Measurements from ENCODE around the gene USP9X. TPM values are rescaled to one million over a fixed set of nuclear protein-coding genes. Genes with fewer than 3 reads are reported as not detected.
A peak's percentile ranks its signal among the peaks of the same experiment; 100 is the strongest.
"Not testable (repeated sequence)": the region's sequence is repeated elsewhere in the genome, so short reads cannot be mapped to it uniquely, and the experiment has no call there.

Gene USP9X
- total RNA-seq, 1 donor from 2014 or later, result 50.4 TPM

- H3K4me3 Mint-ChIP-seq, result no peak overlapping the region
- DNase-seq (ENCODE audit: low spot score), result no peak
- H3K36me3 Mint-ChIP-seq (ENCODE audit: low read depth), result peaks cover 16% of the 10 kb centered on the region
- H3K4me1 Mint-ChIP-seq (ENCODE audit: low read depth), result peaks cover 6% of the 10 kb centered on the region
- no peaks in the 10 kb centered on the region for H3K9me3 Mint-ChIP-seq
- no peak overlapping the region for H3K27ac Mint-ChIP-seq
- no peaks in the 10 kb centered on the region for H3K27me3 Mint-ChIP-seq (ENCODE audit: insufficient read depth)
- intact Hi-C loops (cut with micrococcal nuclease), result no loop called here
These were observed 60.8 kb downstream of the USP9X start for GRCh38 chrX:41145920-41146608.

- no peaks in the 10 kb centered on the region for H3K27me3 Mint-ChIP-seq (ENCODE audit: insufficient read depth)
- H3K27ac Mint-ChIP-seq, result no peak overlapping the region
- no peaks in the 10 kb centered on the region for H3K9me3 Mint-ChIP-seq
- intact Hi-C loops (cut with micrococcal nuclease), result no loop called here
- H3K36me3 Mint-ChIP-seq (ENCODE audit: low read depth), result peaks cover 19% of the 10 kb centered on the region
- peaks cover 6% of the 10 kb centered on the region for H3K4me1 Mint-ChIP-seq (ENCODE audit: low read depth)
- H3K4me3 Mint-ChIP-seq, result no peak overlapping the region
- DNase-seq (ENCODE audit: low spot score), result no peak
These were observed 63.3 kb downstream of the USP9X start for GRCh38 chrX:41148553-41148952.

- Mint-ChIP-seq H3K27me3 (ENCODE audit: insufficient read depth) (no peaks in the 10 kb centered on the region), H3K36me3 (ENCODE audit: low read depth) (peaks cover 26% of the 10 kb centered on the region), H3K27ac (no peak overlapping the region), H3K9me3 (no peaks in the 10 kb centered on the region), H3K4me3 (no peak overlapping the region), H3K4me1 (ENCODE audit: low read depth) (peaks cover 6% of the 10 kb centered on the region)
- intact Hi-C loops (cut with micrococcal nuclease), result no loop called here
- DNase-seq (ENCODE audit: low spot score), result no peak
These were observed 64.8 kb downstream of the USP9X start for GRCh38 chrX:41150043-41150442.

GRCh38 chrX:41151726-41152125 is 66.5 kb downstream of the USP9X start:
- H3K27me3 Mint-ChIP-seq (ENCODE audit: insufficient read depth); DNase-seq (ENCODE audit: low spot score); H3K4me1 Mint-ChIP-seq (ENCODE audit: low read depth); H3K9me3 Mint-ChIP-seq; H3K27ac Mint-ChIP-seq; H3K4me3 Mint-ChIP-seq; intact Hi-C loops (cut with micrococcal nuclease): not testable (repeated sequence)
- peaks cover 23% of the 10 kb centered on the region for H3K36me3 Mint-ChIP-seq (ENCODE audit: low read depth)

DNA sequence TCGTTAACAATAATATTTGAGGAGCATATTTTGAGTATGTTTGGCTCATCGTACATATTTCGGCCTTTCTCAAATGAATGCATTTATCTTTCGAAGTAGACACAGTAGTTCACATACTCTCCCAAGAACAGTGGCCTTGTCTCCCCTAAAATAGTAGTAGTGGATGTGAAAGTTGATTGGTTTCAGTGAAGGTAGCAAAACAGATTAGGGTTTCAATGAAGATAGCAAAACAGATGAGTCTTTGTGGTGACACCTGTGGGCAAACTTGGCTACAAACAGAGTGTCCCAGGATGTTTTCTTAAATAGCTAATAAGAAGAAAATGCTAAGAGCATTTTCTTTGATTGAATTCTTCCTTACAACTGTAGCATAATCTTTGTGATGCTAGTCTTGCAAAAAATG is 67.0 kb downstream of the USP9X start:
- Mint-ChIP-seq H3K27ac (no peak overlapping the region), H3K4me3 (no peak overlapping the region), H3K27me3 (ENCODE audit: insufficient read depth) (no peaks in the 10 kb centered on the region), H3K4me1 (ENCODE audit: low read depth) (no peaks in the 10 kb centered on the region), H3K36me3 (ENCODE audit: low read depth) (peaks cover 20% of the 10 kb centered on the region), H3K9me3 (no peaks in the 10 kb centered on the region)
- intact Hi-C loops (cut with micrococcal nuclease), result no loop called here
- DNase-seq (ENCODE audit: low spot score), result no peak

DNA sequence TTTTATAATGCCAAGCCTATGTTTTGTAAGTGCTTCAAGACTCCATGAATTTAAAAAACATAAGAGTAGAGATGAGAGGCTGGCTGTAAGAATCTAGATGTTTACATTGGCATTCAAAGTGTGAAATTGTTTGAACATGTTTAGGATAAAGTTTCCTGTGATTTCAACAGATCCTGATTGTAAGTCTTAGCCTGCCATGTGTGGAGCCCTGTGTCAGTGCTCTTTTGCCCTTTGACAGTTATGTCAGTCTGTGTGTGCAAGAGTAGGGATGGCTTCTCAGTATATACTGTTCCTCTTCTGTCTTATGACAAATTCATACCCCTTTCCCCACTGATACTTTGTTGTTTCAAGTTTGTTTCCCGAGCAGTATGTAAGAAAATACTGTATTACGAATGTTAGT is 68.2 kb downstream of the USP9X start:
- DNase-seq (ENCODE audit: low spot score), result no peak
- Mint-ChIP-seq H3K36me3 (ENCODE audit: low read depth) (peaks cover 22% of the 10 kb centered on the region), H3K4me3 (no peak overlapping the region), H3K27ac (no peak overlapping the region), H3K27me3 (ENCODE audit: insufficient read depth) (no peaks in the 10 kb centered on the region), H3K9me3 (no peaks in the 10 kb centered on the region), H3K4me1 (ENCODE audit: low read depth) (no peaks in the 10 kb centered on the region)
- intact Hi-C loops (cut with micrococcal nuclease), result no loop called here

- intact Hi-C loops (cut with micrococcal nuclease), result no loop called here
- Mint-ChIP-seq H3K9me3 (no peaks in the 10 kb centered on the region), H3K27ac (no peak overlapping the region), H3K4me3 (no peak overlapping the region), H3K36me3 (ENCODE audit: low read depth) (peaks cover 19% of the 10 kb centered on the region), H3K4me1 (ENCODE audit: low read depth) (no peaks in the 10 kb centered on the region), H3K27me3 (ENCODE audit: insufficient read depth) (no peaks in the 10 kb centered on the region)
- DNase-seq (ENCODE audit: low spot score), result no peak
These were observed 68.7 kb downstream of the USP9X start for GRCh38 chrX:41153957-41154356.

- intact Hi-C loops (cut with micrococcal nuclease), result no loop called here
- H3K4me1 Mint-ChIP-seq (ENCODE audit: low read depth), result no peaks in the 10 kb centered on the region
- no peak overlapping the region for H3K4me3 Mint-ChIP-seq
- H3K27me3 Mint-ChIP-seq (ENCODE audit: insufficient read depth), result no peaks in the 10 kb centered on the region
- no peak overlapping the region for H3K27ac Mint-ChIP-seq
- no peaks in the 10 kb centered on the region for H3K9me3 Mint-ChIP-seq
- no peak for DNase-seq (ENCODE audit: low spot score)
- peaks cover 23% of the 10 kb centered on the region for H3K36me3 Mint-ChIP-seq (ENCODE audit: low read depth)
These were observed 79.2 kb downstream of the USP9X start for GRCh38 chrX:41164449-41164848.

- Mint-ChIP-seq H3K4me3 (no peak overlapping the region), H3K27ac (no peak overlapping the region), H3K27me3 (ENCODE audit: insufficient read depth) (no peaks in the 10 kb centered on the region), H3K9me3 (no peaks in the 10 kb centered on the region), H3K36me3 (ENCODE audit: low read depth) (peaks cover 28% of the 10 kb centered on the region), H3K4me1 (ENCODE audit: low read depth) (no peaks in the 10 kb centered on the region)
- intact Hi-C loops (cut with micrococcal nuclease), result no loop called here
- no peak for DNase-seq (ENCODE audit: low spot score)
These were observed 82.6 kb downstream of the USP9X start for GRCh38 chrX:41167888-41168287.

DNA sequence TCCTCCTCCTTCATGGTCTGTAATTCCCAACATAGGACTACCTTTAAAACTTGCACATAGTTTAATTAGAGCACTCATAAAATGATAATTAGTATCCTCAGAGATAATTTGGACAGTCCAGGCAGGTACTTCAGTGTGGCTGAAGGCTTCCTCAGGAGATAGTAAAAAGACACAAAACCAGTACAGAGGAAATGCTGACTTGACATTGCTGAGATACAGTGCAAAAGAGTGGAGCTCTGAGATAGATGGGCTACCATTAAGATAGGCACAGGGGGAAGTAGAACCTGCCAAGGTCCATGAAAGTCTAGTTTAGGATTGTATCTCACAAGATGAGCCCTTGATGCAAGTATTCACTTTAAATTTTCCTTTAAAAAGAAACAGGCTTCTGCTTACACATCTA is 91.0 kb downstream of the USP9X start:
- Mint-ChIP-seq H3K9me3 (no peaks in the 10 kb centered on the region), H3K27me3 (ENCODE audit: insufficient read depth) (no peaks in the 10 kb centered on the region), H3K36me3 (ENCODE audit: low read depth) (peaks cover 27% of the 10 kb centered on the region), H3K27ac (no peak overlapping the region), H3K4me1 (ENCODE audit: low read depth) (peaks cover 33% of the 10 kb centered on the region), H3K4me3 (no peak overlapping the region)
- intact Hi-C loops (cut with micrococcal nuclease), result no loop called here
- no peak for DNase-seq (ENCODE audit: low spot score)

DNA sequence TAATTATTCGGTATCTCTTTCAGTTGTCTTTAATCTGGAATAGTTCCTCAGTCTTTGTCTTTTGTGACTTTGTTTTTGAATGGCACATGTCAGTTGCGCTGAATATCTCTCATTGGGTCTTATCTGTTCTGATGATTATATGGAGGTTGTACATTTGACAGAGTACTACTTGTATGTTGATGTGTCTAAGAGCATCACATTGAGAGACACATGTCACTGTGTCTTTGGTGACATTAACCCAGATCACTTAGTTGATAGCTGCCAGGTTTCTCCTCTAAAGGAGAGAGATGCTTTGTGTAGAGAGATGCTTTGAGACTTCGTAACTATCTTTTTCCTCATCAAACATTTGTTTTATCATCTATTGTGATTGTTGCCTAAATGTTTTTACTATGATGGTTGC is 92.1 kb downstream of the USP9X start:
- Mint-ChIP-seq H3K4me3 (no peak overlapping the region), H3K27ac (no peak overlapping the region), H3K36me3 (ENCODE audit: low read depth) (peaks cover 26% of the 10 kb centered on the region), H3K4me1 (ENCODE audit: low read depth) (peaks cover 36% of the 10 kb centered on the region), H3K9me3 (no peaks in the 10 kb centered on the region), H3K27me3 (ENCODE audit: insufficient read depth) (no peaks in the 10 kb centered on the region)
- no peak for DNase-seq (ENCODE audit: low spot score)
- intact Hi-C loops (cut with micrococcal nuclease), result no loop called here

GRCh38 chrX:41178201-41178600 is 93.0 kb downstream of the USP9X start:
- H3K9me3 Mint-ChIP-seq, result no peaks in the 10 kb centered on the region
- no peak overlapping the region for H3K4me3 Mint-ChIP-seq

DNA sequence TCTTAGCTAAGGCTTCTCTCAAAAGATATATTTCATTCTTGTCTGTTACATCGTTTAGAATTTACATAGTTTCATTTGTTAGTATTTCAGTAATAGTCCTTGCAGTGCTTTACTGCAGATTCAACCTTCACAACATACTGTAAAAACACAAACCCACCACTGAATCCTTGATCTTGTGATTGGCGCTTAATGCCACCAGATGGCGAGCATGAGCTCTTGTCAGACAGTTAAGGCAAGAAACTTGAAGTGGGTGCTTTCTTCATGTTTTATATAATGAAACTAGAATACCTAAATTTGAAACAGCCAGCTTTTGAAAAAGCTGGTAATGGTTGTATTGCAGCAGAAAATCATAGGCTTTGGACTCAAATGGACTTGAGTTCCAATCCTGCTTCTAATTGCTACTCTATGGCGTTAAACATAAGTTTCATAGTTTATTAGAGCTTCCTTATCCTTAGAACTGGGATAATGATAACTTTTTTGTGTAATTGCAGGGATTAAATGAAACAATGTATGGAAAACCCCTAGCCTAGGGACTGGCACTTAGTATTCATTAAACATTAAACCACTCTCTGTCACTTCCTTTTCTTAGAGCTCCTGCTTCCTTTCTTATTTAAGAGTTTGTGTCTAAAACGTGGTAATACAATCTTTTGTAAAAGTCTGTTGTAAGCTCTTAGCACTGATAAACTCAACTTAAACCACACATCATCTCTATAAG is 95.1 kb downstream of the USP9X start:
- DNase-seq (ENCODE audit: low spot score), result peak; percentile 11
- peak overlapping the region; percentile 73 for H3K27ac Mint-ChIP-seq
- peak overlapping the region; percentile 11 for H3K4me3 Mint-ChIP-seq
- peaks cover 30% of the 10 kb centered on the region for H3K36me3 Mint-ChIP-seq (ENCODE audit: low read depth)
- intact Hi-C loops (cut with micrococcal nuclease), result loop anchor here (1.0 to 10.0 kb wide), 5 partner anchors 57 to 577 kb away; partner anchors contain the start of genes DDX3X and NYX
- H3K27me3 Mint-ChIP-seq (ENCODE audit: insufficient read depth), result no peaks in the 10 kb centered on the region
- H3K9me3 Mint-ChIP-seq, result no peaks in the 10 kb centered on the region
- peaks cover 51% of the 10 kb centered on the region for H3K4me1 Mint-ChIP-seq (ENCODE audit: low read depth)

More at GRCh38 chrX:41178201-41178600, 93.0 kb downstream of the USP9X start:
- Mint-ChIP-seq H3K27ac (no peak overlapping the region), H3K36me3 (ENCODE audit: low read depth) (peaks cover 22% of the 10 kb centered on the region), H3K27me3 (ENCODE audit: insufficient read depth) (no peaks in the 10 kb centered on the region), H3K4me1 (ENCODE audit: low read depth) (peaks cover 38% of the 10 kb centered on the region)
- no peak for DNase-seq (ENCODE audit: low spot score)
- intact Hi-C loops (cut with micrococcal nuclease), result no loop called here

Data from activated T-helper 1 cell treated with anti-CD3 and anti-CD28 coated beads, Interleukin-12 subunit alpha, Interleukin-12 subunit beta, Interleukin-2, Interleukin-4 antibody, amounts not matched to agents 30 ng/mL and 10 ng/mL and 1 ng/mL, durations not matched to agents 14 hours and 24 hours and 36 hours (primary cell).